ENCODE measurements around the gene SURF1.
"Not testable (repeated sequence)": the region's sequence is repeated elsewhere in the genome, so short reads cannot be mapped to it uniquely, and the experiment has no call there.

The SURF1 gene

GRCh38 chr9:133327021-133327420, 29.3 kb downstream of the SURF1 start:
- in situ Hi-C loops (cut with MboI; ENCODE audit: low sequenced_read_pairs) = not testable (repeated sequence)

GRCh38 chr9:133323991-133324703, 32.1 kb downstream of the SURF1 start:
- in situ Hi-C loops (cut with MboI; ENCODE audit: low sequenced_read_pairs) = no loop called here

DNA sequence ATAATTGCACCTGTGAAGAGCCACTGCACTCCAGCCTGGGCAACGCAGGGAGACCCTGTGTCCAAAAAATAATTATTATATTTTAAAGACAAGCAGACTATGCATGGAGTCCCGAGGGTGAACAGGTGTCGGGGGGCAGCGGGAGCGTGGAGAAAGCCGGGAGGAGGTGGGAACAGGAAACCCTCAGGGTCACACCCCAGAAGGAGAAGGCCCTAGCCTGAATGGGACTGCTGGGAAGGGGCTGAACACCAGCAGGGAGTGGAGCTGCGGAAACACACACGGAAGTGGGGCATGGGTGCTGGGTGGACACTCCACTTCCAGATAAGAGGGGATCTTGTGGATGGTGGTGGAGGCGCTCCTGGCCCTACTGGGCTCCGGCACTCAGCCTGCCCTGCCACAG, 33.1 kb downstream of the SURF1 start:
- in situ Hi-C loops (cut with MboI; ENCODE audit: low sequenced_read_pairs) = no loop called here

DNA sequence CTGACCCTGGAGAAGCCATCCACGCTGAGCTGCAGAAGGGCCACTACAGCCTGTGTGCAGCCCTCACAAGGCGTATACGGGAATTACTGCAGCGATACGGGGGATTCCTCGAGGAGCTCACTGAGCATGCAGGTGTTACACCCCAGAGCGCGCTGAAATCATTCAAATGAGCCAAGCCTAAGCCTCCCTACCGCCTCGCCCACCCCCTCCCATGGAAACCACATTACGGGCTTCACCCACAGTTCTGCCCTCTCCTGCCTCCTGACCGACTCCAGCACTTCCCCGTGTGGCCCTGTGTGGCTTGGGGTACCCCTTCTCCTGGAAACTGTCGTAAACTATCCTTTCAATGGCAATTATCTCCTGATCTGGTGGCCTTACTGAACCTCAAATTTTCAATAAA, 33.6 kb downstream of the SURF1 start:
- in situ Hi-C loops (cut with MboI; ENCODE audit: low sequenced_read_pairs) = no loop called here

- in situ Hi-C loops (cut with MboI; ENCODE audit: low sequenced_read_pairs) = no loop called here
Measured at GRCh38 chr9:133321411-133321935, 34.8 kb downstream of the SURF1 start.

- in situ Hi-C loops (cut with MboI; ENCODE audit: low sequenced_read_pairs) = no loop called here
Measured at GRCh38 chr9:133320421-133320881, 35.8 kb downstream of the SURF1 start.

- in situ Hi-C loops (cut with MboI; ENCODE audit: low sequenced_read_pairs) = not testable (repeated sequence)
Measured at GRCh38 chr9:133317551-133317950, 38.7 kb downstream of the SURF1 start.

DNA sequence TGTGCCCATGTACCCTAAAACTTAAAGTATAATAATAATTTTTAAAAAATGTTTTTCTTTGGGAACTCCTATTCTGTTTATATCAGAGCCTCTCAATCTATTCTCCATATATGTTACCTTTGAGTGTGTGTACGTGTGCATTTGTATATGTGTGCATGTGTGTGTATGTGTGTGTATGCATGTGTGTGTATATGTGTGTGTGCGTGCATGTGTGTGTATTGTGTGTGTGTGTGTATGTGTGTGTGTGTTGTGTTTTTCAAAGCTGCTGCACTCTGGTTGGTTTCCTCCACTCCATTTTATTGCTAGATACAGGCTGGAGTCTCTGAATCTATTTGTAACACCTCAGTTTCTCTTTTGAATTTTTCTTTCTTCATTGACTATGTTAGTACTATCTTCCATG, 40.3 kb downstream of the SURF1 start:
- in situ Hi-C loops (cut with MboI; ENCODE audit: low sequenced_read_pairs) = no loop called here

GRCh38 chr9:133309608-133310007, 46.7 kb downstream of the SURF1 start:
- in situ Hi-C loops (cut with MboI; ENCODE audit: low sequenced_read_pairs) = no loop called here

GRCh38 chr9:133307301-133307700, 49.0 kb downstream of the SURF1 start:
- in situ Hi-C loops (cut with MboI; ENCODE audit: low sequenced_read_pairs) = no loop called here

GRCh38 chr9:133306242-133307204, 49.8 kb downstream of the SURF1 start:
- in situ Hi-C loops (cut with MboI; ENCODE audit: low sequenced_read_pairs) = no loop called here

DNA sequence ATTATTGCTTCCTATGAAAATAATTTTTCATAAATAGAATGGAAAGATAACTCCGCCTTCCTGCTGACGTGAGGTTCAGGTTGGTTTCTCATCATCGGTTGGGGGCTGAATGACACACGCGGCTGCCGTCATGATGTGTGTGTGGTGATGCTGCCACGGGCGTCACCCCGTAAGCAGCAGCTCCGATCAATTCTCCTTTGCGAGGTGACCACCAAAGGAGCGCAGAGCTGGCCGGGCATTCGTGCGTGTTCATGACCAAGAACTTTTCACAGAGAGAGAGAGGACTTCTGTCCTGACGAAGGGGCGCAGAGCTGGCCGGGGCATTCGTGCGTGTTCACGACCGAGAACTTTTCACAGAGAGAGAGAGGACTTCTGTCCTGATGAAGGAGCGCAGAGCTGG, 50.6 kb downstream of the SURF1 start:
- in situ Hi-C loops (cut with MboI; ENCODE audit: low sequenced_read_pairs) = no loop called here

GRCh38 chr9:133304477-133305377, 51.6 kb downstream of the SURF1 start:
- in situ Hi-C loops (cut with MboI; ENCODE audit: low sequenced_read_pairs) = no loop called here

DNA sequence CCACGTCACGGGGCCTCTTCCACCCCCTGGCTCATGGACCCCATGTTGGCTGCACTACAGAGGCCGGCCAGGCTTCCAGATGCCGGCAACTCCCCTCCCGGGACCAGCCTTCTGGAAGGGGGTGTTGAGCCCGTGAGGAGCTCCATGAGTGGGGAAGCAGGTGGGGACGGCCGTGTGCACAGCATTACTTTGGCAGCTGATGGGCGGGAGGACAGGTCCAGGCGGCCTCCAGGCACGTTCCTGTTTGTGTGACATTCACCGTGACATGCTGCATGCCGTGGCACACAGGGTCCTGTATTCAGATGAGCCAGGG, 52.2 kb downstream of the SURF1 start:
- in situ Hi-C loops (cut with MboI; ENCODE audit: low sequenced_read_pairs) = no loop called here

GRCh38 chr9:133303266-133304157, 52.8 kb downstream of the SURF1 start:
- in situ Hi-C loops (cut with MboI; ENCODE audit: low sequenced_read_pairs) = no loop called here

All from HL-60/S4 (cell line).